HepG2 (cell line): ENCODE data around the gene HCK. TPM values are rescaled to one million over a fixed set of nuclear protein-coding genes. Genes with fewer than 3 reads are reported as not detected.

Experiments used
- ARNT ChIP-seq: fragments of 450-650 bp; IDR thresholded peaks from 2 replicates; pipeline ENCODE4 v1.6.1; 2017
- BCL6 ChIP-seq: IDR thresholded peaks from 2 replicates; pipeline ENCODE4 v1.6.1; 2016; ENCODE audit warnings: missing genetic modification reagents, missing compliant biosample characterization
- CEBPG ChIP-seq: IDR thresholded peaks from 2 replicates; pipeline ENCODE4 v1.6.1; 2016
- CHD2 ChIP-seq: IDR thresholded peaks from 2 replicates; pipeline ENCODE4 v1.6.1; 2011; ENCODE audit warnings: low read depth, low read length, improper control_type of control experiment
- ELF3 ChIP-seq: IDR thresholded peaks from 2 replicates; pipeline ENCODE4 v1.6.1; 2016; ENCODE audit warnings: missing genetic modification reagents, missing compliant biosample characterization
- FOXC1 ChIP-seq: sonication (generic); formaldehyde crosslinking; IDR thresholded peaks from 2 replicates; pipeline ENCODE4 v1.8.0; 2022; ENCODE audit warnings: mild to moderate bottlenecking, missing genetic modification reagents, borderline replicate concordance
- FOXK1 ChIP-seq: sonication (generic); formaldehyde crosslinking; IDR thresholded peaks from 2 replicates; pipeline ENCODE4 v1.4.0; 2020; ENCODE audit warnings: low read depth, missing genetic modification reagents, borderline replicate concordance
- HES4 ChIP-seq: sonication (generic); formaldehyde crosslinking; IDR thresholded peaks from 2 replicates; pipeline ENCODE4 v1.9.0; 2021; ENCODE audit warnings: mild to moderate bottlenecking, missing genetic modification reagents, borderline replicate concordance
- LCORL ChIP-seq, 2 experiments: fragments of 450-650 bp in 1 of 2; sonication (generic) in 1 of 2; formaldehyde crosslinking in 1 of 2; IDR thresholded peaks; 2 replicates each; pipeline versions ENCODE4 v1.5.0 to v1.6.1; 2017 to 2020; ENCODE audit warnings: antibody characterized with exemption in 1 of 2, missing genetic modification reagents in 1 of 2
- MXI1 ChIP-seq: IDR thresholded peaks from 3 replicates; pipeline ENCODE4 v1.6.1; 2012; ENCODE audit warnings: low read depth, low read length, inconsistent platforms, borderline replicate concordance
- PHF20 ChIP-seq: sonication (generic); formaldehyde crosslinking; IDR thresholded peaks from 2 replicates; pipeline ENCODE4 v1.5.0; 2020; ENCODE audit warnings: mild to moderate bottlenecking, missing genetic modification reagents
- POGZ ChIP-seq: sonication (generic); formaldehyde crosslinking; IDR thresholded peaks from 2 replicates; pipeline ENCODE4 v1.4.0; 2020; ENCODE audit warnings: mild to moderate bottlenecking, missing genetic modification reagents
- RFX5 ChIP-seq: IDR thresholded peaks from 2 replicates; pipeline ENCODE4 v1.6.1; 2011; ENCODE audit warnings: low read depth, low read length, improper control_type of control experiment
- TOE1 ChIP-seq: sonication (generic); formaldehyde crosslinking; IDR thresholded peaks from 2 replicates; pipeline ENCODE4 v1.4.0; 2020; ENCODE audit warnings: mild to moderate bottlenecking, missing genetic modification reagents
- ZBTB26 ChIP-seq: IDR thresholded peaks from 2 replicates; pipeline ENCODE4 v1.6.1; 2016; ENCODE audit warnings: missing compliant biosample characterization, missing genetic modification reagents, borderline replicate concordance
- ZNF124 ChIP-seq: sonication (generic); formaldehyde crosslinking; IDR thresholded peaks from 2 replicates; pipeline ENCODE4 v1.4.0; 2020; ENCODE audit warnings: missing genetic modification reagents
- ZNF274 ChIP-seq: sonication (generic); formaldehyde crosslinking; IDR thresholded peaks from 2 replicates; pipeline ENCODE4 v1.5.1; 2020; ENCODE audit warnings: mild to moderate bottlenecking, missing genetic modification reagents
- ZNF3 ChIP-seq: IDR thresholded peaks from 2 replicates; pipeline ENCODE4 v1.7.0; 2017; ENCODE audit warnings: inconsistent platforms
- polyA plus RNA-seq, 8 experiments: library from polyadenylated mRNA; depleted of rRNA in 3 of 8; stranded (reverse) in 7 of 8; unstranded in 1 of 8; fragments of >200 nt; fragmentation: Illumina TruSeq in 4 of 8; extraction: Trizol in 4 of 8; gene quantifications; 2 replicates each; pipeline versions ENCODE4 v1.2.1 to v1.2.3, GENCODE V29; 2011 to 2016; ENCODE audit warnings: low read depth in 4 of 8, missing spikeins in 1 of 8, mixed read lengths in 1 of 8; ENCODE audit not compliant: insufficient read depth in 1 of 8
- total RNA-seq, 5 experiments: library from RNA; depleted of rRNA; stranded (reverse); fragments of >200 nt; fragmentation: Illumina TruSeq; extraction: Trizol; gene quantifications; 2 replicates each; pipeline ENCODE4 v1.2.3, GENCODE V29; 2016; ENCODE audit warnings: low read depth in 1 of 5
- TF ChIP-seq, protein P1 (sequence below): sonication (generic); formaldehyde crosslinking; IDR thresholded peaks from 2 replicates; pipeline ENCODE4 v1.9.0; 2021; ENCODE audit warnings: missing genetic modification reagents, mild to moderate bottlenecking, borderline replicate concordance
- TF ChIP-seq, protein P2 (sequence below): sonication (generic); formaldehyde crosslinking; conservative IDR thresholded peaks from 2 replicates; pipeline ENCODE4 v1.4.0; 2020; ENCODE audit warnings: missing genetic modification reagents

Gene HCK
- total and polyA plus RNA-seq, 2 of the 13 experiments (the other 11 are each of a cell fraction or from before 2014, with no cell fraction given): 0.04 TPM; not detected in 1

GRCh38 chr20:32109392-32110172 is 57.5 kb downstream of the HCK start, which contains the start of gene TM9SF4 (continued):
- TF ChIP-seq MXI1 (peak; percentile 87; the same call in 2 of the 3 replicates), ARNT (no peak), ELF3 (peak; percentile 81), ZNF124 (CRISPR knock-in tag) (peak; percentile 88; the same call in 1 of the 2 replicates), ZNF274 (CRISPR knock-in tag) (peak; percentile 70; the same call in 1 of the 2 replicates), RFX5 (peak; percentile 83), FOXC1 (CRISPR knock-in tag) (peak; percentile 89), CHD2 (peak; percentile 69; the same call in 1 of the 2 replicates), ZNF3 (CRISPR knock-in tag) (no peak), TOE1 (CRISPR knock-in tag) (no peak; the same call in 1 of the 2 replicates), LCORL (IDR thresholded peaks at IDR 0.05) (peak; percentile 96), LCORL (CRISPR knock-in tag; IDR thresholded peaks at IDR 0.05) (peak; percentile 56; the same call in 1 of the 2 replicates), BCL6 (peak; percentile 53), FOXK1 (CRISPR knock-in tag) (peak; percentile 90; the same call in 1 of the 2 replicates), CEBPG (CRISPR knock-in tag) (peak; percentile 43), HES4 (CRISPR knock-in tag) (peak; percentile 78), POGZ (CRISPR knock-in tag) (peak; percentile 97), ZBTB26 (CRISPR knock-in tag) (peak; percentile 81; the same call in 1 of the 2 replicates), PHF20 (CRISPR knock-in tag) (peak; percentile 95)
- TF ChIP-seq, protein P1, sequence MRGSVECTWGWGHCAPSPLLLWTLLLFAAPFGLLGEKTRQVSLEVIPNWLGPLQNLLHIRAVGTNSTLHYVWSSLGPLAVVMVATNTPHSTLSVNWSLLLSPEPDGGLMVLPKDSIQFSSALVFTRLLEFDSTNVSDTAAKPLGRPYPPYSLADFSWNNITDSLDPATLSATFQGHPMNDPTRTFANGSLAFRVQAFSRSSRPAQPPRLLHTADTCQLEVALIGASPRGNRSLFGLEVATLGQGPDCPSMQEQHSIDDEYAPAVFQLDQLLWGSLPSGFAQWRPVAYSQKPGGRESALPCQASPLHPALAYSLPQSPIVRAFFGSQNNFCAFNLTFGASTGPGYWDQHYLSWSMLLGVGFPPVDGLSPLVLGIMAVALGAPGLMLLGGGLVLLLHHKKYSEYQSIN: 0 out of 2 replicates have a peak, but pooled peaks have one; percentile 76
- TF ChIP-seq, protein P2, sequence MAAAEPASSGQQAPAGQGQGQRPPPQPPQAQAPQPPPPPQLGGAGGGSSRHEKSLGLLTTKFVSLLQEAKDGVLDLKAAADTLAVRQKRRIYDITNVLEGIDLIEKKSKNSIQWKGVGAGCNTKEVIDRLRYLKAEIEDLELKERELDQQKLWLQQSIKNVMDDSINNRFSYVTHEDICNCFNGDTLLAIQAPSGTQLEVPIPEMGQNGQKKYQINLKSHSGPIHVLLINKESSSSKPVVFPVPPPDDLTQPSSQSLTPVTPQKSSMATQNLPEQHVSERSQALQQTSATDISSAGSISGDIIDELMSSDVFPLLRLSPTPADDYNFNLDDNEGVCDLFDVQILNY (CRISPR knock-in tag): peak; percentile 57; the same call in 1 of the 2 replicates
